GM10847 (cell line): ENCODE data around the gene DNAH3.

Source experiments
- POLR2A ChIP-seq: IDR thresholded peaks from 2 replicates; pipeline ENCODE4 v1.6.1; 2011; ENCODE audit not compliant: insufficient read length; ENCODE audit errors: extremely low read depth

Gene DNAH3

DNA sequence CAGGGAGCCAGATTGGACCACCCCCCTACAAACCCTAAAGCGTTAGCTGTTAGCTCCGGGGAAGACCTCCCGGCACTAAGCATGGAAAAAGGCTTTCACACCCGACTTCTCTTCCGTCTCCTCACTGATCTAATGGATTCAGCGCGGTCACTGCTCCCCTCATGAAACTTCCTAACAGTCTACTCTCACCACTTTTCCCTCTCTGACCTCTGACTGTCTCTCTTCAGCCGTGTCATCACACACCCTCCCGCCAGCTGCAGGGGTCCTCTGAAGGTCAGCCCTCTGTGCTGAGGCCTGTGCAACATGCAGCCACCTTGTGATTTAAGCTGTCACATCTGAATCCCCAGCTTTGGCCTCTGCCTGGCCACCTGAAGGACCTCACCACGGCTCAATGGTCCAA is 234.4 kb downstream of the DNAH3 start:
- TF ChIP-seq POLR2A, result no peak

GRCh38 chr16:20911361-20911760 is 239.3 kb downstream of the DNAH3 start:
- TF ChIP-seq POLR2A, result no peak

DNA sequence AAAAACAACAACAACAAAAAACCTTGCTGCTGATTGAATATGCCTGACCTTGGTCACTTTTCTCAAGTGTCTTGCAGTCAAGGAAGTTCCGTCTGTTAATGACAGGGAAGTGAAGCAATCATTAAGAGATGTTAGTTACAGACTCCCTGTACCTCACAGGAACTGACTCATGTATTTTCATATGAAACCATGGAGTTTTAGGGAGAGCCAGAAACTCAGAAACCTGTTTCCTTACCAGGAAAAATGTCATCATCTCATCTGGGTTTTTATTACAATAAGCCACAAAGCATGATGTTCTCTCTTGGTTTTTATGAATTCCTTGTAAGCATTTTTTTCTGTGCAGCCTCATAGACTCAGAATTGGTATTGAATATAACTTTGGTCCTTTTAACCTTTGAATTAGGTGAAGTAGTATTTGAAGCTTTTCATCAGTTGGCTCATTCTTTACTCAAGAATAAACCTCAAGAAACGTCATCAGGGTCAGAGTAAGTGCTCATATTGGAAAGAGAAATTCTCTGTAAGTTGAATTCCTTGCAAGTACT is 239.8 kb downstream of the DNAH3 start:
- no peak for TF ChIP-seq POLR2A

- TF ChIP-seq POLR2A, result no peak
Observed at GRCh38 chr16:20906341-20907255, 244.0 kb downstream of the DNAH3 start.

- TF ChIP-seq POLR2A, result no peak
Observed at GRCh38 chr16:20905576-20905975, 245.1 kb downstream of the DNAH3 start.

DNA sequence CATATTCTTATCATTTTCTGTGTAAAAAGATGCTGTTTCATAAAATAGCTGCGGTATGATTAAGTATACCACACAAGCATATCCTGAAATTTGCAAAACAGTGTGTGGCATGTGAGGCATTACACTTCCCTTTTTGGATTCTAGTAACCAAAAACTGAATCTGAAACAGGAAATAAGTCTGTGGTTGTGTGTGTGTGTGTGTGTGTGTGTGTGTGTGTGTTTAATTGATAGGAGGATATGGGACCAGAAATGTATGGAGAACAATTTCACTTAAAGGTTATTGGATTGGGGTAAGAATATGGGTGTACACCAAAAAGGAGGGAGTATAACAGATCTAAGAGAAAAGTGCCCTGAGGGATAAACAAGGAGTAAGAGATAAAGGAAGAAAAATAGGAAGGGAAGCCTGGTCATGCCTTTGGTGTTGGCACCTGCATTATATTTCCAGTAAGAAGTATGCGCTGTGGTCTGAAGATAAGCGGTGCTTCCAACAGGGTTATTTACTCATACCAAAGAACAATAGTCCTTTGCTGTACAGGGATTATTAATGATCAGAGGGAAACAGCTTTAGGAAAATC is 246.1 kb downstream of the DNAH3 start:
- no peak for TF ChIP-seq POLR2A

- TF ChIP-seq POLR2A, result no peak
Observed at GRCh38 chr16:20903899-20904506, 246.6 kb downstream of the DNAH3 start.

GRCh38 chr16:20903116-20903898 is 247.3 kb downstream of the DNAH3 start:
- TF ChIP-seq POLR2A, result no peak

- TF ChIP-seq POLR2A, result no peak
Observed at GRCh38 chr16:20902426-20902825, 248.2 kb downstream of the DNAH3 start.

DNA sequence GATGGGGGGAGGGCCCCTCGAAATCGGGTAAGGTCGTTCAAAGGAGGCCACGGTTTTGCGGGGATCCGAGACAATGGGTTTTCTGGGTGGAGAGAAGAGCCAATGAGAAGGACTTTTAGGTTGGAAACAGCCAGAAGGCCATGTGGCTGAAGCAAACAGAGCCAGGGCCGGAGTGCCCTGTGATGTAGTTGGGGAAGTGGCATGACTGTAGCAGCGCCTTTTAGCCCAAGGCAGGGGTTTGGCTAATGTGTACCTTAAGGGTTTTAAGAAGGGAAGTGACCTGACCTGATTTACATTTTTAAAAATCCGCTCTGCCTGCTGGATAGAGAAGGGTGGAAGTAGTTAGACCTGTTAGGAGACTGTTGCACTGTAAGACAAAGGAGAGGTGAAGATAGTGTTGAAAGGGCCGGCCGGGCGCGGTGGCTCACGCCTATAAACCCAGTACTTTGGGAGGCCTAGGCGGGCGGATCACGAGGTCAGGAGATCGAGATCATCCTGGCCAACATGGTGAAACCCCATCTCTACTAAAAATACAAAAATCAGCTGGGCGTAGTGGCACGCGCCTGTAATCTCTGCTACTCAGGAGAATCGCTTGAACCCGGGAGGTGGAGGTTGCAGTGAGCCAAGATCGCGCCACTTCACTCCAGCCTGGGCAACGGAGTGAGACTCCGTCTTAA is 249.1 kb downstream of the DNAH3 start:
- peak; percentile 44 for TF ChIP-seq POLR2A

GRCh38 chr16:20901068-20901435 is 249.6 kb downstream of the DNAH3 start:
- TF ChIP-seq POLR2A, result no peak

DNA sequence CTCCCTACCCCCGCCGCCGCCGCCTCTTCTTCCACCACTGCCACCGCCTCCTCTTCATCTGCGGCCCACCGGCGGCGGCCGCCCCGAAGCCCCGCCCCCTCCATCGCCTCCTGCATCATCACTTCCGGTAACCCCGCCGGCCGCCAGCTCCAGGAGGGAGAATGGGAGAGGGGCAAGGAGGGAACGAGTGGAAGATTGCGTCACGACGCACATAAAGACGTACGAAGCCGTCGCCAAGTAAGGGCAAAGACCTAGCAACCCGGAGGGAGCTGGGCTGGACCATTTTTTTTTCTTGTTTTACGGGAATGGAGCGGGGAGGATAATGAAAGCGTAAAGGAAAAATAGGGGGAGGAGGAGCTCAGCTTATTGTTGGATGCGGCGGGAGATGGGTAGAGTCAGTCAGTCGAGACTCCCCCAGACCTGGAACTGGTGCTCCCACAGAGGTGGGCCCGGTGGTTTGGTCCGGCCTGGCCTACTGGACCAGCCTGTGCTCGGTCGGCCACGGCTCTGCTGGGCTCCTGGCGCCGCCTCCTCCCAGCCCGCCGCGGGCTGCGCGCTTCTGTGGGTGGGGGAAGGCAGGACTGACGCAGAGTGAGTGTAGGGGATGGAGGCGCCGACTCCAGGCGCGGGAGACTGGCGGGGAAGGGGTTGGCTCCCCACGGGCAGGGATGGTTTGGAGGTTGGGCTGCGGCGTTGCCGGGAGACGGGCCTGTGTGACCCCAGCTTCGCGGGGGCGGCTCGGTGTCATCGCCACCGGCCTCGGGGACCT is 250.2 kb downstream of the DNAH3 start, which contains the start of the genes DCUN1D3 and LYRM1:
Gene DCUN1D3 (minus strand): TSS at position 60 of the 769 bp plus-strand sequence. CDS start 37,820 bp downstream, outside the sequence.
Gene LYRM1 (plus strand): TSS at position 473 of the 769 bp plus-strand sequence. CDS start 14,785 bp downstream, outside the sequence.
- peak; percentile 68 for TF ChIP-seq POLR2A

- TF ChIP-seq POLR2A, result no peak
Observed at GRCh38 chr16:20899477-20900298, 251.0 kb downstream of the DNAH3 start.
